Cardiac ventricle fibroblast (primary cell): Measurements from ENCODE around the gene GTF3C1. TPM values are rescaled to one million over a fixed set of nuclear protein-coding genes. Genes with fewer than 3 reads are reported as not detected.

ENCODE experiments used
- total RNA-seq: library from RNA; depleted of rRNA; stranded (reverse); fragments of >200 nt; gene quantifications from 2 replicates; pipeline ENCODE4 v1.2.3, GENCODE V29; 2015

The GTF3C1 gene, protein sequence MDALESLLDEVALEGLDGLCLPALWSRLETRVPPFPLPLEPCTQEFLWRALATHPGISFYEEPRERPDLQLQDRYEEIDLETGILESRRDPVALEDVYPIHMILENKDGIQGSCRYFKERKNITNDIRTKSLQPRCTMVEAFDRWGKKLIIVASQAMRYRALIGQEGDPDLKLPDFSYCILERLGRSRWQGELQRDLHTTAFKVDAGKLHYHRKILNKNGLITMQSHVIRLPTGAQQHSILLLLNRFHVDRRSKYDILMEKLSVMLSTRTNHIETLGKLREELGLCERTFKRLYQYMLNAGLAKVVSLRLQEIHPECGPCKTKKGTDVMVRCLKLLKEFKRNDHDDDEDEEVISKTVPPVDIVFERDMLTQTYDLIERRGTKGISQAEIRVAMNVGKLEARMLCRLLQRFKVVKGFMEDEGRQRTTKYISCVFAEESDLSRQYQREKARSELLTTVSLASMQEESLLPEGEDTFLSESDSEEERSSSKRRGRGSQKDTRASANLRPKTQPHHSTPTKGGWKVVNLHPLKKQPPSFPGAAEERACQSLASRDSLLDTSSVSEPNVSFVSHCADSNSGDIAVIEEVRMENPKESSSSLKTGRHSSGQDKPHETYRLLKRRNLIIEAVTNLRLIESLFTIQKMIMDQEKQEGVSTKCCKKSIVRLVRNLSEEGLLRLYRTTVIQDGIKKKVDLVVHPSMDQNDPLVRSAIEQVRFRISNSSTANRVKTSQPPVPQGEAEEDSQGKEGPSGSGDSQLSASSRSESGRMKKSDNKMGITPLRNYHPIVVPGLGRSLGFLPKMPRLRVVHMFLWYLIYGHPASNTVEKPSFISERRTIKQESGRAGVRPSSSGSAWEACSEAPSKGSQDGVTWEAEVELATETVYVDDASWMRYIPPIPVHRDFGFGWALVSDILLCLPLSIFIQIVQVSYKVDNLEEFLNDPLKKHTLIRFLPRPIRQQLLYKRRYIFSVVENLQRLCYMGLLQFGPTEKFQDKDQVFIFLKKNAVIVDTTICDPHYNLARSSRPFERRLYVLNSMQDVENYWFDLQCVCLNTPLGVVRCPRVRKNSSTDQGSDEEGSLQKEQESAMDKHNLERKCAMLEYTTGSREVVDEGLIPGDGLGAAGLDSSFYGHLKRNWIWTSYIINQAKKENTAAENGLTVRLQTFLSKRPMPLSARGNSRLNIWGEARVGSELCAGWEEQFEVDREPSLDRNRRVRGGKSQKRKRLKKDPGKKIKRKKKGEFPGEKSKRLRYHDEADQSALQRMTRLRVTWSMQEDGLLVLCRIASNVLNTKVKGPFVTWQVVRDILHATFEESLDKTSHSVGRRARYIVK (N-terminal part only)
- 55.9 and 65.9 TPM in 2 replicates for total RNA-seq

DNA sequence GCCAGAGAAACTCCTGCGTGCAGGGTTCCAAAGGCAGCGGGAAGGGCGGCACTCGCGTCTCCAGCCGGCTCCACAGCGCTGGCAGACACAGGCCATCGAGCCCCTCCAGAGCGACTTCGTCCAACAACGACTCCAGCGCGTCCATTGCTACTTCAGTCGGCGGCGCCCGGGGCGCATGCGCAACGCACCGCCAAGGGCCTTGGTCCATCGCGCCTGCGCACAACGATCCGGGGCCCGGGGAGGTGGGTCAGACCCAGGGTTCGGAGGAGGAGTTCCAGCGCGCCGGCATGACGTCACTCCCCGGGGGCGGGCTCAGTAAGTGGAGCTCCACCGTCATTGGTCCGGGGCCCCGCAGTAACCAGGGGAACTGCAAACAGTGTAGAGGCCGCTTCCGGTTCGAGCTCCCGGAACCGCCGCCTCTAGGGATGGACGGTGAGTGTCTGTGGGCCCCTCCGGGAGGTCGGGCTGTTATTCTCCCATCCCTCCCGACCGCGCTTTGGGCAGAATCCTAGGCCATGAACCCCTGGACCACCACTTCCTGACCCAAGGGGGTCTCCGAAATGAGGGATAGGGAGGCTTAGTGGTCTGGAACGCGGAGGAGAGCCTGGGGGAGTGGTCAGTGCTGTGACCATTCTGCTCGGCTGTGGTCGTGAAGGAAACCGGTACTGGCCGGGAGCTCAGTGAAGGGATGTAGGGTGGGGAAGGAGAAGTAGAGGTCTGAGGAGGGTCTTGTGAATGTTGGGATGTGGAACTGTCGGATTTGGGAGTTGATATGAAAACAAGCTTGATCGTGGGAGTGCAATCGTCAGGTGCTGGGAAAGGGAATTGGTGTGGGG lies at the start of gene GTF3C1, which contains the start of gene KATNIP:
GTF3C1 (minus strand) TSS at position 168 of the 836 bp plus-strand sequence; CDS start at position 145, 23 bp downstream.
KATNIP (plus strand) TSS at position 399 of the 836 bp plus-strand sequence; CDS start at position 426, 27 bp downstream.

Other genes with a start within 250 kb of the GTF3C1 start
- gene IL4R, start 235.9 kb downstream of the GTF3C1 start, total RNA-seq: 18.7 and 19.8 TPM in 2 replicates
- 0.05 and 0.25 TPM in 2 replicates for gene IL21R, start 147.7 kb downstream of the GTF3C1 start, total RNA-seq
- gene KATNIP, start 231 bp upstream of the GTF3C1 start, total RNA-seq: 8.2 and 11.7 TPM in 2 replicates